CD14-positive monocyte (primary cell): ENCODE results near the gene SF3A1. TPM values are rescaled to one million over a fixed set of nuclear protein-coding genes. Genes with fewer than 3 reads are reported as not detected.

Experiments
- DNase-seq, 3 donors: peaks; one replicate each; pipeline ENCODE4 v3.0.0-alpha.2; 2011 to 2022
- H2AFZ ChIP-seq: 2 replicates; pipeline ENCODE4 v1.6.0; 2012; ENCODE audit warnings: mild to moderate bottlenecking, low read depth, low read length, inconsistent platforms; ENCODE audit not compliant: insufficient read depth, poor library complexity, severe bottlenecking
- H3K27ac ChIP-seq, 2 donors: 1 replicate in 1 of 2; 2 replicates in 1 of 2; pipeline ENCODE4 v1.5.1; 2012 to 2013; ENCODE audit warnings: low read length in 2 of 2, control low read depth in 1 of 2, inconsistent platforms in 1 of 2, low read depth in 1 of 2, mild to moderate bottlenecking in 1 of 2
- H3K27me3 ChIP-seq, 2 donors: one replicate each; pipeline versions ENCODE4 v1.6.0 to v1.6.1; 2011 to 2013; ENCODE audit warnings: low read length in 2 of 2; ENCODE audit not compliant: control insufficient read depth in 2 of 2, insufficient read depth in 2 of 2
- H3K36me3 ChIP-seq, 2 donors: replicated peaks in 1 of 2; 1 replicate in 1 of 2; 2 replicates in 1 of 2; pipeline versions ENCODE4 v1.5.1 to v1.6.1; 2012 to 2013; ENCODE audit warnings: low read length in 2 of 2, control low read depth in 1 of 2, inconsistent platforms in 1 of 2, mild to moderate bottlenecking in 1 of 2; ENCODE audit not compliant: insufficient read depth in 2 of 2, control insufficient read depth in 1 of 2
- H3K4me1 ChIP-seq, 2 donors: 1 replicate in 1 of 2; 2 replicates in 1 of 2; pipeline versions ENCODE4 v1.5.1 to v1.6.1; 2012 to 2013; ENCODE audit warnings: low read length in 2 of 2, control low read depth in 1 of 2, inconsistent platforms in 1 of 2, mild to moderate bottlenecking in 1 of 2, moderate library complexity in 1 of 2; ENCODE audit not compliant: insufficient read depth in 2 of 2, control insufficient read depth in 1 of 2
- H3K4me2 ChIP-seq: replicated peaks from 2 replicates; pipeline ENCODE3; 2012; ENCODE audit warnings: low read length, moderate library complexity, mild to moderate bottlenecking; ENCODE audit not compliant: poor library complexity, severe bottlenecking; ENCODE audit errors: extremely low read depth
- H3K4me3 ChIP-seq, 3 experiments: fragments of 200-600 bp in 1 of 3; sonication (generic) in 1 of 3; replicated peaks in 1 of 3; 1 replicate in 2 of 3; 2 replicates in 1 of 3; pipeline ENCODE4 v1.5.1; 2011 to 2013; ENCODE audit warnings: low read length in 3 of 3, mild to moderate bottlenecking in 3 of 3, control low read depth in 2 of 3, low read depth in 2 of 3, inconsistent platforms in 1 of 3, moderate library complexity in 1 of 3
- H3K79me2 ChIP-seq: 2 replicates; pipeline ENCODE4 v1.6.0; 2012; ENCODE audit warnings: mild to moderate bottlenecking, control low read depth, inconsistent platforms, low read length, moderate library complexity; ENCODE audit not compliant: insufficient read depth
- H3K9ac ChIP-seq: 2 replicates; pipeline ENCODE4 v1.6.0; 2017; ENCODE audit warnings: low read length, mild to moderate bottlenecking; ENCODE audit not compliant: insufficient read depth, poor library complexity, severe bottlenecking
- H3K9me3 ChIP-seq, 2 donors: replicated peaks in 1 of 2; 1 replicate in 1 of 2; 2 replicates in 1 of 2; pipeline versions ENCODE4 v1.5.1 to v1.6.1; 2012 to 2013; ENCODE audit warnings: low read length in 2 of 2, control low read depth in 1 of 2; ENCODE audit not compliant: control insufficient read depth in 1 of 2, insufficient read depth in 1 of 2
- H4K20me1 ChIP-seq: 2 replicates; pipeline ENCODE4 v1.6.0; 2012; ENCODE audit warnings: mild to moderate bottlenecking, low read length, control low read depth, moderate library complexity; ENCODE audit not compliant: insufficient read depth
- H3K27ac Mint-ChIP-seq, 7 donors: one replicate each; pipeline ENCODE4 v1.8.0; 2020; ENCODE audit warnings: mild to moderate bottlenecking in 7 of 7, mixed read lengths in 7 of 7, moderate library complexity in 6 of 7, inconsistent platforms in 2 of 7
- H3K27me3 Mint-ChIP-seq, 3 donors: one replicate each; pipeline ENCODE4 v1.8.0; 2021 to 2022; ENCODE audit warnings: low read depth in 3 of 3, mild to moderate bottlenecking in 3 of 3, mixed read lengths in 3 of 3, moderate library complexity in 3 of 3, inconsistent platforms in 1 of 3
- H3K36me3 Mint-ChIP-seq, 2 donors: one replicate each; pipeline ENCODE4 v1.8.0; 2020; ENCODE audit warnings: mixed read lengths in 2 of 2, inconsistent platforms in 1 of 2, mild to moderate bottlenecking in 1 of 2
- H3K4me1 Mint-ChIP-seq: one replicate; pipeline ENCODE4 v1.8.0; 2020; ENCODE audit warnings: mild to moderate bottlenecking, mixed read lengths
- H3K4me3 Mint-ChIP-seq, 2 donors: one replicate each; pipeline ENCODE4 v1.8.0; 2020; ENCODE audit warnings: mild to moderate bottlenecking in 2 of 2, mixed read lengths in 2 of 2, moderate library complexity in 1 of 2
- H3K9me3 Mint-ChIP-seq, 7 donors: one replicate each; pipeline ENCODE4 v1.8.0; 2020 to 2022; ENCODE audit warnings: mixed read lengths in 7 of 7, mild to moderate bottlenecking in 6 of 7, moderate library complexity in 6 of 7, inconsistent platforms in 2 of 7
- CTCF ChIP-seq: fragments of 200-600 bp; IDR thresholded peaks from one replicate; pipeline ENCODE4 v1.8.0; 2022; ENCODE audit warnings: antibody characterized with exemption, mild to moderate bottlenecking
- WGBS: methylation state at CpG from one replicate; pipeline ENCODE4 v1.1.5; 2013; ENCODE audit warnings: missing lambda C conversion rate; ENCODE audit not compliant: insufficient coverage; 5-methylcytosine and 5-hydroxymethylcytosine counted together
- intact Hi-C, 2 donors: fragments of 100-400 bp; cut with micrococcal nuclease; formaldehyde crosslinking; loops; one replicate each; pipeline versions ENCODE4 v1.15.0 to v1.15.1; 2023
- polyA plus RNA-seq, 3 donors: library from polyadenylated mRNA; depleted of rRNA in 1 of 3; unstranded in 2 of 3; stranded (reverse) in 1 of 3; fragments of 300-500 nt in 2 of 3; fragments of >200 nt in 1 of 3; fragmentation: Illumina TruSeq in 2 of 3; gene quantifications; 1 replicate in 2 of 3; 2 replicates in 1 of 3; pipeline ENCODE4 v1.2.3, GENCODE V29; 2012 to 2021

The SF3A1 gene
- polyA plus RNA-seq, 3 donors, result 34.7 to 102 (median 52.1) TPM

- no peak for DNase-seq
- Mint-ChIP-seq H3K9me3 (no peaks in the 10 kb centered on the region), H3K36me3 (peaks cover 10 to 22% of the 10 kb centered on the region in 2 donors), H3K4me3 (no peak overlapping the region), H3K27me3 (no peaks in the 10 kb centered on the region), H3K27ac (no peak overlapping the region), H3K4me1 (peaks cover 13% of the 10 kb centered on the region)
- peaks cover 16 to 17% of the 10 kb centered on the region in 2 donors for H3K4me1 ChIP-seq
- H2AFZ ChIP-seq, result no peak overlapping the region
- H3K79me2 ChIP-seq, result no peaks in the 10 kb centered on the region
- H3K9me3 ChIP-seq, result no peaks in the 10 kb centered on the region
- H3K9ac ChIP-seq, result no peak overlapping the region
- no peak overlapping the region for H3K4me3 ChIP-seq
- no peaks in the 10 kb centered on the region for H3K27me3 ChIP-seq
- no peak overlapping the region for H3K27ac ChIP-seq
- TF ChIP-seq CTCF, result no peak
- no peak overlapping the region for H3K4me2 ChIP-seq
- H4K20me1 ChIP-seq, result no peaks in the 10 kb centered on the region
- WGBS, result 96% methylated on average over 11 of the region's 13 CpGs
- H3K36me3 ChIP-seq, result peaks cover 0 to 4% of the 10 kb centered on the region in 2 donors
- intact Hi-C loops, result no loop called here
Observed at GRCh38 chr22:30375312-30375849, 18.7 kb upstream of the SF3A1 start.

- H3K36me3 Mint-ChIP-seq, result peaks cover 7 to 10% of the 10 kb centered on the region in 2 donors
- WGBS, result 93% methylated on average over 26 of the region's 33 CpGs
- H3K4me1 Mint-ChIP-seq, result peaks cover 13% of the 10 kb centered on the region
- H3K27me3 Mint-ChIP-seq, result no peaks in the 10 kb centered on the region
- H3K9me3 ChIP-seq, result no peaks in the 10 kb centered on the region
- peak overlapping the region; percentile 81 for H2AFZ ChIP-seq
- peaks cover 16 to 17% of the 10 kb centered on the region in 2 donors for H3K4me1 ChIP-seq
- no peaks in the 10 kb centered on the region for H3K27me3 ChIP-seq
- intact Hi-C loops, result no loop called here
- peak overlapping the region in 1 of 3 experiments; percentile 55 for H3K4me3 ChIP-seq
- peak overlapping the region; percentile 25 for H3K9ac ChIP-seq
- H3K4me2 ChIP-seq, result peak overlapping the region; percentile 58
- H3K27ac ChIP-seq, result peak overlapping the region; percentile 63 to 80
- no peak for DNase-seq
- H3K79me2 ChIP-seq, result no peaks in the 10 kb centered on the region
- H3K4me3 Mint-ChIP-seq, result peak overlapping the region in 1 of 2 donors; percentile 47
- TF ChIP-seq CTCF, result no peak
- peak overlapping the region in 6 of 7 donors; percentile 82 to 92 (median 86) for H3K27ac Mint-ChIP-seq
- H4K20me1 ChIP-seq, result no peaks in the 10 kb centered on the region
- no peaks in the 10 kb centered on the region for H3K9me3 Mint-ChIP-seq
- H3K36me3 ChIP-seq, result no peaks in the 10 kb centered on the region
Observed at GRCh38 chr22:30373331-30374325, 16.9 kb upstream of the SF3A1 start.
